NB4 (cell line): Measurements from ENCODE around the gene LZIC.

Experiments used
- POLR2A ChIP-seq: IDR thresholded peaks from 2 replicates; pipeline ENCODE4 v1.6.1; 2011; ENCODE audit warnings: mild to moderate bottlenecking; ENCODE audit not compliant: insufficient read length; ENCODE audit errors: extremely low read depth
- TF ChIP-seq, protein P1 (sequence below): IDR thresholded peaks from one replicate; pipeline ENCODE4 v1.5.1; 2012; ENCODE audit warnings: low read depth, low read length
- TF ChIP-seq, protein P2 (sequence below): IDR thresholded peaks from 2 replicates; pipeline ENCODE4 v1.6.1; 2011; ENCODE audit warnings: low read depth, low read length

DNA sequence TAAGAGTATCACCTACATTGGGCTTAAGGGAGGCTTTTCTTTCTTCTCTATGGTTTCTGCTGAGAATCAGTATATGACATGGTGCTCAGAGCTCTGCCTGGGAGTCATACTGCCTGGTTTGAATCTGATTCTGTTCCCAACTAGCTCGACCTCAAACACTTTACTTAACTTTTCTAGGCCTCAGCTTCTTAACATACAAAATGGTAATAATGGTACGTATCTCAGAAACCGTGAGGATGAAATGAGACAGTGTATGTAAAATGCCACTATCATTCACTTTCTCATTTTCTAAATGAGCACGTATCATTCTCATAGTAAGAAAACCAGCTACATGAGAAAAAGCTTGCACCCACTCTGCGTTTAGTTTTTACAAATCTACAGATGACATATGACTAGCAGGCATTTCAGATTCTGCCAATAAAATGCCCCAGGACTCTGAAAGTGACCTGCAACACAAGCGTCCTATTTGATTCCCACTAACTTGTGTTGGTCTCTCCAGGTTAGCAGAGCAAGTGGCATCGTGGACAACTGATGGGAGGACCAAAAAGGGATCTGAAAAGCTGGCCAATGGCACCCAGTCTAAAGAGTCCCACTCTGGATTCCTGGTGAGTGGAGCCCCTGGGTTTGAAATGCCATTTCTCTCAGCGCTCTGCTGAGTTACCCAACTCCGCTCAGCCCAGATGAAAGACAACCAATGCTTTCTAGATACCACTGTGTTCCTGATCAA is 39.2 kb downstream of the LZIC start:
- TF ChIP-seq, protein P1, sequence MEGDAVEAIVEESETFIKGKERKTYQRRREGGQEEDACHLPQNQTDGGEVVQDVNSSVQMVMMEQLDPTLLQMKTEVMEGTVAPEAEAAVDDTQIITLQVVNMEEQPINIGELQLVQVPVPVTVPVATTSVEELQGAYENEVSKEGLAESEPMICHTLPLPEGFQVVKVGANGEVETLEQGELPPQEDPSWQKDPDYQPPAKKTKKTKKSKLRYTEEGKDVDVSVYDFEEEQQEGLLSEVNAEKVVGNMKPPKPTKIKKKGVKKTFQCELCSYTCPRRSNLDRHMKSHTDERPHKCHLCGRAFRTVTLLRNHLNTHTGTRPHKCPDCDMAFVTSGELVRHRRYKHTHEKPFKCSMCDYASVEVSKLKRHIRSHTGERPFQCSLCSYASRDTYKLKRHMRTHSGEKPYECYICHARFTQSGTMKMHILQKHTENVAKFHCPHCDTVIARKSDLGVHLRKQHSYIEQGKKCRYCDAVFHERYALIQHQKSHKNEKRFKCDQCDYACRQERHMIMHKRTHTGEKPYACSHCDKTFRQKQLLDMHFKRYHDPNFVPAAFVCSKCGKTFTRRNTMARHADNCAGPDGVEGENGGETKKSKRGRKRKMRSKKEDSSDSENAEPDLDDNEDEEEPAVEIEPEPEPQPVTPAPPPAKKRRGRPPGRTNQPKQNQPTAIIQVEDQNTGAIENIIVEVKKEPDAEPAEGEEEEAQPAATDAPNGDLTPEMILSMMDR = no peak
- TF ChIP-seq, protein P2, sequence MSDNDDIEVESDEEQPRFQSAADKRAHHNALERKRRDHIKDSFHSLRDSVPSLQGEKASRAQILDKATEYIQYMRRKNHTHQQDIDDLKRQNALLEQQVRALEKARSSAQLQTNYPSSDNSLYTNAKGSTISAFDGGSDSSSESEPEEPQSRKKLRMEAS = no peak
- TF ChIP-seq POLR2A = no peak
